Jurkat, Clone E6-1 (cell line): ENCODE measurements around the gene SGK1.
"Not testable (repeated sequence)": the region's sequence is repeated elsewhere in the genome, so short reads cannot be mapped to it uniquely, and the experiment has no call there.

Experiments used
- DNase-seq: peaks from one replicate; pipeline ENCODE4 v3.0.0-alpha.2; 2011; ENCODE audit warnings: low read depth, low spot score
- H3K4me3 ChIP-seq: 2 replicates; pipeline ENCODE4 v1.5.1; 2011; ENCODE audit warnings: mild to moderate bottlenecking, low read length, control low read depth, moderate library complexity

Gene SGK1

GRCh38 chr6:134204031-134204430 lies 113.9 kb downstream of the SGK1 start:
- H3K4me3 ChIP-seq = no peak overlapping the region
- no peak for DNase-seq

- no peak overlapping the region for H3K4me3 ChIP-seq
- no peak for DNase-seq
These were observed 116.2 kb downstream of the SGK1 start for GRCh38 chr6:134201716-134202115.

GRCh38 chr6:134199848-134200606 lies 117.9 kb downstream of the SGK1 start:
- no peak for DNase-seq
- no peak overlapping the region for H3K4me3 ChIP-seq

GRCh38 chr6:134198093-134198492 lies 119.8 kb downstream of the SGK1 start:
- no peak for DNase-seq
- H3K4me3 ChIP-seq = no peak overlapping the region

- not testable (repeated sequence) for DNase-seq, H3K4me3 ChIP-seq
These were observed 120.2 kb downstream of the SGK1 start for GRCh38 chr6:134197685-134198084.

GRCh38 chr6:134196568-134197193 lies 121.2 kb downstream of the SGK1 start:
- H3K4me3 ChIP-seq = no peak overlapping the region
- peak; percentile 12 for DNase-seq

- no peak for DNase-seq
- no peak overlapping the region for H3K4me3 ChIP-seq
These were observed 121.9 kb downstream of the SGK1 start for GRCh38 chr6:134195985-134196384.

GRCh38 chr6:134195164-134195906 lies 122.6 kb downstream of the SGK1 start:
- no peak overlapping the region for H3K4me3 ChIP-seq
- DNase-seq = no peak

GRCh38 chr6:134193536-134194498 lies 124.1 kb downstream of the SGK1 start:
- no peak for DNase-seq
- no peak overlapping the region for H3K4me3 ChIP-seq

GRCh38 chr6:134192609-134193008 lies 125.3 kb downstream of the SGK1 start:
- H3K4me3 ChIP-seq, DNase-seq: not testable (repeated sequence)

GRCh38 chr6:134190883-134191282 lies 127.0 kb downstream of the SGK1 start:
- no peak for DNase-seq
- H3K4me3 ChIP-seq = no peak overlapping the region

- H3K4me3 ChIP-seq = no peak overlapping the region
- DNase-seq = no peak
These were observed 130.2 kb downstream of the SGK1 start for GRCh38 chr6:134187751-134188150.

- no peak for DNase-seq
- H3K4me3 ChIP-seq = no peak overlapping the region
These were observed 130.8 kb downstream of the SGK1 start for GRCh38 chr6:134187154-134187553.

- no peak overlapping the region for H3K4me3 ChIP-seq
- DNase-seq = no peak
These were observed 131.6 kb downstream of the SGK1 start for GRCh38 chr6:134186355-134186754.

- no peak overlapping the region for H3K4me3 ChIP-seq
- no peak for DNase-seq
These were observed 132.6 kb downstream of the SGK1 start for GRCh38 chr6:134185277-134185676.

GRCh38 chr6:134183844-134184243 lies 134.1 kb downstream of the SGK1 start:
- no peak overlapping the region for H3K4me3 ChIP-seq
- no peak for DNase-seq

- no peak overlapping the region for H3K4me3 ChIP-seq
These were observed 135.4 kb downstream of the SGK1 start for GRCh38 chr6:134182528-134182927.

GRCh38 chr6:134181726-134182125 lies 136.2 kb downstream of the SGK1 start:
- H3K4me3 ChIP-seq, DNase-seq: not testable (repeated sequence)

More at GRCh38 chr6:134182528-134182927, 135.4 kb downstream of the SGK1 start:
- no peak for DNase-seq

GRCh38 chr6:134181251-134181650 lies 136.7 kb downstream of the SGK1 start:
- H3K4me3 ChIP-seq, DNase-seq: not testable (repeated sequence)
